Measurements from ENCODE around the gene SCN4B. TPM values are rescaled to one million over a fixed set of nuclear protein-coding genes. Genes with fewer than 3 reads are reported as not detected.

Gene SCN4B
- total RNA-seq, 3 donors from 2014 or later (not counting 1 experiment from before 2014, with no cell fraction given), result 0.33 TPM; not detected in 2

DNA sequence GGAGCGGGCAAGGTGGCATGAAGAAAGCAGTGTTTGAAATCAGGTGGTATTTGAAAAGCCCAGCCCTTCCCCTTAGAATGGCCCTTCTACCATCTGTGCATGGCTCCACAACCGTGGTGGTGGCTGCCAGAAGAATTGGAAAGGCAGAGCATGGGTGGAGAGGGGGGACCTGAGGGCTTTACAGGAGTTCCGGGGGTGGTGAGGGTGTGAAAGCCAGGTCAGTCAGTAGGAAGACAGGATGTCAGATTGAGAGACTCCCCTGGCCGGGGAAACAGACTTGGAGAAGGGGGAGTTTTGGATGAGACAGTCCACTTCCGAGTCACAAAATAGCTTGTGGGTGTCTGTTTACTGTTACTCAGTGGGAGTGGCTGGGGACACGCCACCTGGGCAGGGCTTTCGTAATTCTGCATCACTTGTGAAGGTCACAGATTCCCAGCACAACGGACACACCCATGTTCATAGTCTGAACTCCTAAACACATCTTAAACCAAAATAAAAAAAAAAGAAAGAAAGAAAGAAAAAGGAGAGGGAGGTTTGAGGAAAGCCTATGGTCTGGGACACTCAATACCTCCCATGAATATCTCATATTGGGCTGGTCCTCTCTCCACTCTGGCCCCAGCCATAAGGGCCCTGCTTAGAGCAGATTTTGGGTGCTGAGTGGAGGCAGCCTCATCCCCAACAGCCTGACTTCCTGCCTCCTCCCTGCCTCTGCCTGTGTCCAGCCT lies 41.4 kb downstream of the SCN4B start:
- no peaks in the 10 kb centered on the region for H3K27me3 ChIP-seq (ENCODE audit: control insufficient read depth, insufficient read depth, low read length)
- H3K9me3 ChIP-seq (ENCODE audit: control insufficient read depth, insufficient read depth, low read length), result no peaks in the 10 kb centered on the region
- H3K4me3 ChIP-seq (ENCODE audit: low read length), result no peak overlapping the region
- H3K27ac Mint-ChIP-seq, result no peak overlapping the region
- H3K4me1 Mint-ChIP-seq, result peaks cover 0 to 11% of the 10 kb centered on the region in 2 donors
- H3K4me1 ChIP-seq (ENCODE audit: control insufficient read depth, insufficient read depth, low read length), result no peaks in the 10 kb centered on the region
- ATAC-seq, result no peak
- WGBS (ENCODE audit: insufficient coverage), result 87% methylated on average over 8 of the region's 8 CpGs
- intact Hi-C loops (cut with micrococcal nuclease), result no loop called here
- TF ChIP-seq CTCF (IDR thresholded peaks at IDR 0.05), result no peak
- no peak for DNase-seq
- H3K9me3 Mint-ChIP-seq, result no peaks in the 10 kb centered on the region
- no peak overlapping the region for H3K27ac ChIP-seq (ENCODE audit: low read length)
- H3K36me3 ChIP-seq (ENCODE audit: control insufficient read depth, insufficient read depth, low read length), result no peaks in the 10 kb centered on the region
- H3K36me3 Mint-ChIP-seq, result no peaks in the 10 kb centered on the region
- peaks cover 10 to 12% of the 10 kb centered on the region in 2 donors for H3K27me3 Mint-ChIP-seq (ENCODE audit: low read depth in 2 of 2)
- H3K4me3 Mint-ChIP-seq, result no peak overlapping the region

- intact Hi-C loops (cut with micrococcal nuclease), result no loop called here
- no peak overlapping the region for H3K4me3 Mint-ChIP-seq
- H3K27me3 Mint-ChIP-seq (ENCODE audit: low read depth in 2 of 2), result peaks cover 0 to 12% of the 10 kb centered on the region in 2 donors
- 88% methylated on average over 2 of the region's 2 CpGs for WGBS (ENCODE audit: insufficient coverage)
- H3K27me3 ChIP-seq (ENCODE audit: control insufficient read depth, insufficient read depth, low read length), result no peaks in the 10 kb centered on the region
- no peak for DNase-seq
- H3K4me1 ChIP-seq (ENCODE audit: control insufficient read depth, insufficient read depth, low read length), result no peaks in the 10 kb centered on the region
- H3K36me3 Mint-ChIP-seq, result no peaks in the 10 kb centered on the region
- no peaks in the 10 kb centered on the region for H3K36me3 ChIP-seq (ENCODE audit: control insufficient read depth, insufficient read depth, low read length)
- no peak for TF ChIP-seq CTCF (IDR thresholded peaks at IDR 0.05)
- no peak overlapping the region for H3K4me3 ChIP-seq (ENCODE audit: low read length)
- H3K27ac ChIP-seq (ENCODE audit: low read length), result no peak overlapping the region
- no peaks in the 10 kb centered on the region for H3K9me3 Mint-ChIP-seq
- H3K4me1 Mint-ChIP-seq, result peaks cover 0 to 3% of the 10 kb centered on the region in 2 donors
- H3K9me3 ChIP-seq (ENCODE audit: control insufficient read depth, insufficient read depth, low read length), result no peaks in the 10 kb centered on the region
- no peak for ATAC-seq
- H3K27ac Mint-ChIP-seq, result no peak overlapping the region
These were observed 43.4 kb downstream of the SCN4B start for GRCh38 chr11:118109231-118109630.

GRCh38 chr11:118108513-118108912 lies 44.1 kb downstream of the SCN4B start:
- H3K4me1 ChIP-seq (ENCODE audit: control insufficient read depth, insufficient read depth, low read length), result no peaks in the 10 kb centered on the region
- ATAC-seq (no peak), DNase-seq (no peak)
- H3K27me3 ChIP-seq (ENCODE audit: control insufficient read depth, insufficient read depth, low read length), result no peaks in the 10 kb centered on the region
- TF ChIP-seq CTCF (IDR thresholded peaks at IDR 0.05), result no peak
- Mint-ChIP-seq H3K4me3 (no peak overlapping the region), H3K4me1 (no peaks in the 10 kb centered on the region), H3K27me3 (ENCODE audit: low read depth in 2 of 2) (peaks cover 0 to 10% of the 10 kb centered on the region in 2 donors), H3K27ac (no peak overlapping the region), H3K36me3 (no peaks in the 10 kb centered on the region), H3K9me3 (no peaks in the 10 kb centered on the region)
- intact Hi-C loops (cut with micrococcal nuclease), result no loop called here
- no peak overlapping the region for H3K4me3 ChIP-seq (ENCODE audit: low read length)
- WGBS (ENCODE audit: insufficient coverage), result 86% methylated on average over 5 of the region's 5 CpGs
- H3K36me3 ChIP-seq (ENCODE audit: control insufficient read depth, insufficient read depth, low read length), result no peaks in the 10 kb centered on the region
- no peak overlapping the region for H3K27ac ChIP-seq (ENCODE audit: low read length)
- no peaks in the 10 kb centered on the region for H3K9me3 ChIP-seq (ENCODE audit: control insufficient read depth, insufficient read depth, low read length)
